ENCODE data around the gene FGF2.

FGF2 gene

DNA sequence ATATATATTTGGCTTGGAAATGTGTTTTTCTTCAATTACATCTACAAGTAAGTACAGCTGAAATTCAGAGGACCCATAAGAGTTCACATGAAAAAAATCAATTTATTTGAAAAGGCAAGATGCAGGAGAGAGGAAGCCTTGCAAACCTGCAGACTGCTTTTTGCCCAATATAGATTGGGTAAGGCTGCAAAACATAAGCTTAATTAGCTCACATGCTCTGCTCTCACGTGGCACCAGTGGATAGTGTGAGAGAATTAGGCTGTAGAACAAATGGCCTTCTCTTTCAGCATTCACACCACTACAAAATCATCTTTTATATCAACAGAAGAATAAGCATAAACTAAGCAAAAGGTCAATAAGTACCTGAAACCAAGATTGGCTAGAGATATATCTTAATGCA, 69.6 kb downstream of the FGF2 start:
- DNase-seq: no peak

GRCh38 chr4:122898370-122899150, 71.9 kb downstream of the FGF2 start:
- peak in 1 of 2 experiments; percentile 46 for DNase-seq

GRCh38 chr4:122899682-122900081, 73.1 kb downstream of the FGF2 start:
- DNase-seq: no peak

DNA sequence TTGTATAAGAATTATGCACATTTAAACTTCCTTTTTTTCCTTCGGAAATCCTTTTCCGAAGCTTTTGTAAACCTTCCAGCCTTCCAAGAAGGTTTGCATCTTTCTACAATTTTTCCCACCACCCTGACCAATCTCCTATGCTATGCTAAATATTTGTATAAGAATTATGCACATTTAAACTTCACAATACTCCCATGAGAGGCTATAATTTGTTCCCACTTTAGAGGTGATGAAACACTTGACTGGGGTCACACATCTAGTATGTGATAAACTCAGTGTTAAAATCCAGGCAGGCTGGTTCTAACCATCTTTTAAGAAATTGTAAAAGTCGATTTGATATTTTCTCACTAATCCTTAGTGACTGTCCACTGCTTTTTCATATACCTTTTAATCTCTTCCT, 73.7 kb downstream of the FGF2 start:
- no peak for DNase-seq

- no peak for DNase-seq
Measured at GRCh38 chr4:122901247-122902010, 74.8 kb downstream of the FGF2 start.

- no peak for DNase-seq
Measured at GRCh38 chr4:122903766-122904288, 77.2 kb downstream of the FGF2 start.

DNA sequence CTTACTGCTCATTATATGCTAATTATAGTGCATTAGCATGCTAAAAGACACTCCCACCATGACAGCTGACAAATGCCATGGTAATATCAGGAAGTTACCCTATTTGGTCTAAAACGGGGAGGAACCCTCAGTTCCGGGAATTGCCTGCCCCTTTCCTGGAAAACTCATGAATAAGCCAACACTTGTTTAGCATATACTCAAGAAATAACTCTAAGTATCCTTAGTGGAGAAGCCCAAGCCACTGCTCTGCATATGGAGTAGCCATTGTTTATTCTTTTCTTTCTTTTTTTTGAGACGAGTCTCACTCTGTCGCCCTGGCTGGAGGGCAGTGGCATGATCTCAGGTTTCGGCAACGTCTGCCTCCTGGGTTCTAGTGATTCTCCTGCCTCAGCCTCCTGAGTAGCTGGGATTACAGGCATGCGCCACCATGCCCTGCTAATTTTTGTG, 80.3 kb downstream of the FGF2 start:
- DNase-seq: no peak

GRCh38 chr4:122908223-122908622, 81.6 kb downstream of the FGF2 start:
- DNase-seq: no peak

DNA sequence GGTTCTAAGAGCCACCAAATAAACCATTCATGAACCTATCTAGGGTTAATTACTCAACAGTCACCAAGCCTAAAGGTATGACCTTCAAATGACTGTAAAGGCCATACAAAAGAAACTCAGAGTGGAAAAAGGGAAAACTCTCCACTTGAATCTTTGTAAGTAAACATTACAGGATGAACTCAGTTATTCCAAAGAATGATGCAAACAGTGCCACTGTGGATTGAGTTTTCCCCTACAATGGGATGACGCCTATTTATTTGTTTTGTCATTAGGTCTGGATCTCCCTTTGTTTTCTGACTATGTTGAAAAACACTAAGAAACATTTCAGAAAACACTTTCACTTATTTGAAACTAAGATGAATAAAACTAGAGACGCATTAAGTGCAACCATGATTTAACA, 83.1 kb downstream of the FGF2 start:
- no peak for DNase-seq

- no peak for DNase-seq
Measured at GRCh38 chr4:122911588-122911987, 85.0 kb downstream of the FGF2 start.

- DNase-seq: no peak
Measured at GRCh38 chr4:122912810-122913575, 86.4 kb downstream of the FGF2 start.

- DNase-seq: peak in 1 of 2 experiments; percentile 15
Measured at GRCh38 chr4:122914292-122914904, 87.8 kb downstream of the FGF2 start.

GRCh38 chr4:122914938-122915337, 88.3 kb downstream of the FGF2 start:
- no peak for DNase-seq

DNA sequence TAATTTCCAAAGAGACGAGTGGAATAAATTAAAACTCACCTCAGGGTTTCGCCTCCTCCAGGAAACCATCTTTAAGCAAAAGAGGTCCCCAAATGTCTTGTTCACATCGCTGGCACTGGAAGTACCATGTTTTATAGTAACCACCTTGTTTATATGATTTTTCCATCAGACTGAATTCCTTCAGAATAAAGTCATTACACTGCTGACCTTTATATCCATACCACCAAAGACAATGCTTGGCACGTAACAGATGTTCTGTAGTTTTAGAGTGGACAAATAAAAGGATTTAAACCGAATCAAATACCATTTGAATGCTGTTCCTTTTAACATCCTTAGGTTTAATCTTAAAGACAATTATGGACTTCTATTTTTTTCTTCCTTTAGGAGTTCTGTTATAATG, 91.1 kb downstream of the FGF2 start:
- DNase-seq: no peak

GRCh38 chr4:122920473-122920872, 93.8 kb downstream of the FGF2 start:
- no peak for DNase-seq

DNA sequence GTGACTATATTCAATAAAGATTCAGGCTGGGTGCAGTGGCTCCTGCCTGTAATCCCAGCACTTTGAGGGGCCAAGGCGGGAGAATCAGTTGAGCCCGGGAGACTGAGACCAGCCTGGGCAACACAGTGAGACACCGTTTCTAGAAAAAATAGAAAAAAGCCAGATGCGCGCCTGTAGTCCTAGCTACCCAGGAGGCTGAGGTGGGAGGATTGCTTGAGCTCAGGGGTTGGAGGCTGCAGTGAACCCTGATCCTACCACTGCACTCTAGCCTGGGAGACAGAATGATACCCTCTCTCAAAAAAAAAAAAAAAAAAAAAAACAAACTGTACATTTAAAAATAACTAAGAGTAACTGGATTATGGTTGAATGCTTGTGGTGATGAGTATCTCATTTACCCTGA, 94.7 kb downstream of the FGF2 start:
- DNase-seq: no peak

GRCh38 chr4:122921971-122922876, 95.6 kb downstream of the FGF2 start, which contains the start of gene NUDT6:
TSS of gene NUDT6 (minus strand) at chr4:122922597. CDS start at chr4:122922572, 25 bp downstream.
- DNase-seq: peak in 1 of 2 experiments; percentile 53

DNA sequence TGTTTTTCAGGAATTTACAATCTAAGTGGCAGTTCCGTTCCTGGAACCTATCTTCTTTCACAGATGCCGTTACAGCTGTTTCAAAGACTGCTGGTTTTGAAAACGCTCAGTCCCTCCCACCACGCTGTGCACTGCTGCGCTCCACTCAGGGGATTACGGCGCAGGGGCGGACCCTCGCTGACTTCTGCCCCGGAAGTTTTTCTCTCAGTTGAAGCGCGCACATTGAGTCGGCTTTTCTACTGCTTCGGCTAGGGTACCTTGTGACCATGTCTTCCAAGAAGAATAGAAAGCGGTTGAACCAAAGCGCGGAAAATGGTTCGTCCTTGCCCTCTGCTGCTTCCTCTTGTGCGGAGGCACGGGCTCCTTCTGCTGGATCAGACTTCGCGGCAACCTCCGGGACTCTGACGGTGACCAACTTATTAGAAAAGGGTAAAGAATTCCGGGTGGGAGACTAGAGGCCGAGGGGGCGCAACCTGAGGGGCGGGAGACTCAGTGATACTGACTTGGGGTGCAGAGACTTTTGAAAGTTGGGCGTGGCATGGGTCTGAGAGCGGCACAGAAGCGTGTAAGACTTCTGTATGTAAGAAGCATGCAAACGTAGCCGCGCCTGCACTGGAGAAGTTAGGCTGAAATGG, 96.4 kb downstream of the FGF2 start:
- DNase-seq: peak; percentile 63 to 76

DNA sequence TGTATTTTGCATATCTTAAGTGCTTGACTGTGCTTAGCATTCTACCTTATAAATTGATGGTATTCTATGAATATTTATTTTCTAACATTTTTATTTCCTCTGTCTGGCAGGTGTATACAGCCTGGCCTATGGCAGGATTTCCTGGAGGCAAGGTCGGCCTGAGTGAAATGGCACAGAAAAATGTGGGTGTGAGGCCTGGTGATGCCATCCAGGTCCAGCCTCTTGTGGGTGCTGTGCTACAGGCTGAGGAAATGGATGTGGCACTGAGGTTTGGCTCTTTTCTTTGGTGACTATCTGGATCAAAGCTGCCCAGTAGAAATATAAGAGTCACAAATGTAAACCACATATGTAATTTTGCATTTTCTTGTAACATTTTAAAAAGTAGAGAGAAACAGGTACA, 102.3 kb downstream of the FGF2 start:
- no peak for DNase-seq

DNA sequence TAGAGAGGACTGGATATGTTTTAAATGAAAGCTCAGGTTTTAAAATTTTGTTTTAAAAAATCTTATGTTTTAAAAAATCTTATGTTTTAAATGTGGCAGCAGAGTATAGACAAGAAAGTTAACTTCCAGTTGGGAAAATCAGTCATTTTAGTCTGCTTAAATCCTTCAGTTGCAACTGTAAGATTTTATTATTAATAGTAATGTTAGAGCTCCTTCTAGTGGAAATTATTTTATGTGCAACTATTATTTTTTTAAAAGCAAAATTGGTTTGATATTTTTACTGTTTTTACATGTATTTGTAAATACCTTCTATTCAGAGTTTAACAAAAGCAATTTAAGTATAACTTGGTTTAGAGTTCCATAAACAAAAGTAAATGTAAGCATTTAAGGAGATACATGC, 104.2 kb downstream of the FGF2 start:
- DNase-seq: peak in 1 of 2 experiments; percentile 38

DNA sequence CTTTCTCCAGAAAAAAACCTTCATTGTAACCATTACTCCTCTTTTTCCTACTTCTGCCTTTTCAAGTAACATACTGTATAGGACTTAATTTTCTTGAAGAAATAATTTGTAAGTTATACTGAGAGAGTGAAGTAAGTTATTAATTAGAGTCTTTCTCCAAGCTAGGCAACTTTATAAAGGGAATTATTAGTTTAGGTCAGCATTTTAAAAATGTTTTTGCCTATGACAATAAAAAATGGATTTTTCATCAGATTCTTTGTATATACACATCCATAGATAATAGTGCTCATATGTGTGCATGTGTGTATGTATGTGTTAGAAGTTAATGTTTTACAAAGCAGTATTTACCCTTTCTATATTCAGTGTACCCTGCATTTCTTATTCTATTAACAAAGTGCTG, 106.1 kb downstream of the FGF2 start:
- no peak for DNase-seq

Measured in NCI-H446 (cell line).